C4-2B (cell line): ENCODE measurements around the gene WNK4.

ENCODE experiments used
- H3K27ac ChIP-seq: fragments of 450-650 bp; 2 replicates; pipeline ENCODE4 v1.5.1; 2017
- CTCF ChIP-seq: fragments of 450-650 bp; conservative IDR thresholded peaks from 2 replicates; pipeline ENCODE4 v1.5.1; 2017; ENCODE audit warnings: mild to moderate bottlenecking
- ZFX ChIP-seq: fragments of 450-650 bp; IDR thresholded peaks from 2 replicates; pipeline ENCODE4 v1.6.1; 2017

WNK4 gene

GRCh38 chr17:42774066-42774745 is 6.2 kb upstream of the WNK4 start:
- TF ChIP-seq ZFX (no peak), CTCF (no peak)
- H3K27ac ChIP-seq: peak overlapping the region; percentile 76

GRCh38 chr17:42775534-42776098 is 4.8 kb upstream of the WNK4 start:
- no peak overlapping the region for H3K27ac ChIP-seq

GRCh38 chr17:42778570-42778969 is 1.8 kb upstream of the WNK4 start:
- no peak for TF ChIP-seq CTCF
- no peak for TF ChIP-seq ZFX

More at GRCh38 chr17:42775534-42776098, 4.8 kb upstream of the WNK4 start:
- TF ChIP-seq CTCF (no peak), ZFX (no peak)

GRCh38 chr17:42779304-42779935 is 990 bp upstream of the WNK4 start:
- no peak overlapping the region for H3K27ac ChIP-seq
- TF ChIP-seq CTCF: no peak
- TF ChIP-seq ZFX: no peak

More at GRCh38 chr17:42778570-42778969, 1.8 kb upstream of the WNK4 start:
- no peak overlapping the region for H3K27ac ChIP-seq

GRCh38 chr17:42780851-42781638 is 635 bp downstream of the WNK4 start:
- H3K27ac ChIP-seq: no peak overlapping the region
- TF ChIP-seq CTCF (no peak), ZFX (no peak)

GRCh38 chr17:42781639-42782165 is 1.3 kb downstream of the WNK4 start:
- H3K27ac ChIP-seq: no peak overlapping the region
- TF ChIP-seq CTCF (no peak), ZFX (no peak)
